Mucosa of rectum (tissue), 2 donors: Measurements from ENCODE around the gene IGFL1.
"Not testable (repeated sequence)": the region's sequence is repeated elsewhere in the genome, so short reads cannot be mapped to it uniquely, and the experiment has no call there.

Experiments used
- H3K27ac ChIP-seq, 2 donors: one replicate each; pipeline ENCODE4 v1.7.0; 2013; ENCODE audit warnings: inconsistent platforms in 2 of 2, low read depth in 2 of 2, low read length in 2 of 2
- H3K27me3 ChIP-seq, 2 donors: one replicate each; pipeline ENCODE4 v1.7.0; 2013; ENCODE audit warnings: low read length in 2 of 2; ENCODE audit not compliant: control insufficient read depth in 2 of 2, insufficient read depth in 2 of 2
- H3K36me3 ChIP-seq, 2 donors: one replicate each; pipeline ENCODE4 v1.7.0; 2013; ENCODE audit warnings: low read length in 2 of 2; ENCODE audit not compliant: control insufficient read depth in 2 of 2, insufficient read depth in 2 of 2
- H3K4me1 ChIP-seq, 2 donors: one replicate each; pipeline ENCODE4 v1.7.0; 2013; ENCODE audit warnings: low read length in 2 of 2, mild to moderate bottlenecking in 1 of 2; ENCODE audit not compliant: control insufficient read depth in 2 of 2, insufficient read depth in 2 of 2
- H3K4me3 ChIP-seq, 2 donors: one replicate each; pipeline ENCODE4 v1.7.0; 2013; ENCODE audit warnings: low read length in 2 of 2
- H3K9ac ChIP-seq, 2 donors: one replicate each; pipeline ENCODE4 v1.7.0; 2013; ENCODE audit warnings: low read length in 2 of 2, low read depth in 1 of 2, mild to moderate bottlenecking in 1 of 2
- H3K9me3 ChIP-seq, 2 donors: one replicate each; pipeline ENCODE4 v1.7.0; 2013; ENCODE audit warnings: low read length in 2 of 2; ENCODE audit not compliant: control insufficient read depth in 2 of 2
- donor health status: healthy.
- donor health status: Normal muscosa, but diverticular disease.

Gene IGFL1

GRCh38 chr19:46262684-46263296 lies 33.2 kb downstream of the IGFL1 start:
- not testable (repeated sequence) for H3K9me3 ChIP-seq, H3K36me3 ChIP-seq, H3K27me3 ChIP-seq, H3K27ac ChIP-seq, H3K4me3 ChIP-seq, H3K4me1 ChIP-seq, H3K9ac ChIP-seq

- H3K9me3 ChIP-seq, H3K4me1 ChIP-seq, H3K36me3 ChIP-seq, H3K4me3 ChIP-seq, H3K27ac ChIP-seq, H3K27me3 ChIP-seq, H3K9ac ChIP-seq: not testable (repeated sequence)
Measured at GRCh38 chr19:46264801-46265200, 35.3 kb downstream of the IGFL1 start.

GRCh38 chr19:46265217-46265828 lies 35.8 kb downstream of the IGFL1 start:
- H3K4me3 ChIP-seq = no peak overlapping the region
- no peak overlapping the region for H3K27ac ChIP-seq
- peaks cover 2 to 7% of the 10 kb centered on the region in 2 donors for H3K27me3 ChIP-seq
- no peaks in the 10 kb centered on the region for H3K9me3 ChIP-seq
- H3K9ac ChIP-seq = no peak overlapping the region
- H3K36me3 ChIP-seq = no peaks in the 10 kb centered on the region
- no peaks in the 10 kb centered on the region for H3K4me1 ChIP-seq

- Histone ChIP-seq H3K4me3 (no peak overlapping the region), H3K4me1 (no peaks in the 10 kb centered on the region), H3K9me3 (no peaks in the 10 kb centered on the region), H3K27me3 (peaks cover 3 to 4% of the 10 kb centered on the region in 2 donors), H3K9ac (no peak overlapping the region), H3K36me3 (no peaks in the 10 kb centered on the region), H3K27ac (no peak overlapping the region)
Measured at GRCh38 chr19:46269101-46269500, 39.6 kb downstream of the IGFL1 start.

- no peaks in the 10 kb centered on the region for H3K9me3 ChIP-seq
- H3K27me3 ChIP-seq = peaks cover 3 to 4% of the 10 kb centered on the region in 2 donors
- H3K4me1 ChIP-seq = no peaks in the 10 kb centered on the region
- no peak overlapping the region for H3K27ac ChIP-seq
- no peaks in the 10 kb centered on the region for H3K36me3 ChIP-seq
- no peak overlapping the region for H3K4me3 ChIP-seq
- H3K9ac ChIP-seq = no peak overlapping the region
Measured at GRCh38 chr19:46270521-46271256, 41.1 kb downstream of the IGFL1 start.

GRCh38 chr19:46271481-46272197 lies 42.1 kb downstream of the IGFL1 start:
- Histone ChIP-seq H3K4me1 (no peaks in the 10 kb centered on the region), H3K36me3 (no peaks in the 10 kb centered on the region), H3K27ac (no peak overlapping the region), H3K27me3 (peaks cover 3 to 4% of the 10 kb centered on the region in 2 donors), H3K4me3 (no peak overlapping the region), H3K9me3 (no peaks in the 10 kb centered on the region), H3K9ac (no peak overlapping the region)

GRCh38 chr19:46273931-46274330 lies 44.4 kb downstream of the IGFL1 start:
- H3K9me3 ChIP-seq, H3K4me3 ChIP-seq, H3K27ac ChIP-seq, H3K4me1 ChIP-seq, H3K36me3 ChIP-seq, H3K27me3 ChIP-seq, H3K9ac ChIP-seq: not testable (repeated sequence)

- Histone ChIP-seq H3K27me3 (peaks cover 0 to 7% of the 10 kb centered on the region in 2 donors), H3K4me3 (no peak overlapping the region), H3K4me1 (no peaks in the 10 kb centered on the region), H3K9me3 (no peaks in the 10 kb centered on the region), H3K9ac (no peak overlapping the region), H3K36me3 (no peaks in the 10 kb centered on the region), H3K27ac (no peak overlapping the region)
Measured at GRCh38 chr19:46279177-46279576, 49.6 kb downstream of the IGFL1 start.
